K562 (cell line): Measurements from ENCODE around the gene ZNF516. TPM values are rescaled to one million over a fixed set of nuclear protein-coding genes. Genes with fewer than 3 reads are reported as not detected.

ENCODE experiments used
- ATAC-seq: fragments of 200-7000 bp; cut with Tn5 transposase; 3 replicates; pipeline ENCODE4 v1.9.1; 2020; ENCODE audit warnings: moderate library complexity
- BruUV-seq: library from RNA; stranded (reverse); fragments of 400-500 nt; replicated peaks from 2 replicates; lab custom pipeline; 2021; lab: Mats Ljungman, UMichigan
- CTCF ChIA-PET: fragments of 300-600 bp; formaldehyde crosslinking; extraction: SDS; loops from one replicate; lab custom pipeline; 2021; ENCODE audit warnings: low intra/inter-chr PET ratio; lab: Yijun Ruan, JAX
- POLR2A ChIA-PET: fragments of 300-600, 350-650 bp; sonication (Branson Sonifier 250); formaldehyde crosslinking; extraction: SDS; loops from one replicate; lab custom pipeline; 2021; ENCODE audit warnings: antibody characterized with exemption, inconsistent platforms; lab: Yijun Ruan, JAX
- DNase-seq, 4 experiments: peaks; one replicate each; pipeline versions ENCODE4 v3.0.0 to v3.0.0-alpha.2; 2011 to 2018; ENCODE audit warnings: low spot score in 3 of 4, mixed read lengths in 3 of 4; ENCODE audit errors: extremely low read depth in 1 of 4
- FAIRE-seq: peaks from 2 replicates; lab custom pipeline; 2011; peaks lifted over from hg19 to GRCh38; lab: Jason Lieb, UNC
- H2AFZ ChIP-seq: 2 replicates; pipeline ENCODE4 v1.6.0; 2011; ENCODE audit warnings: low read depth, low read length, control low read depth, inconsistent platforms
- H3K27ac ChIP-seq: fragments of 200-600 bp; 3 replicates; pipeline ENCODE4 v1.8.0; 2011; ENCODE audit warnings: low read depth, mild to moderate bottlenecking, control low read depth, inconsistent platforms, low read length, moderate library complexity, mixed read lengths; ENCODE audit errors: extremely low read depth
- H3K27me3 ChIP-seq, 2 experiments: fragments of 300-600 bp in 1 of 2; 2 replicates in 1 of 2; 3 replicates in 1 of 2; pipeline versions ENCODE4 v1.6.0 to v1.8.0; 2011; ENCODE audit warnings: inconsistent platforms in 2 of 2, low read length in 2 of 2, mild to moderate bottlenecking in 1 of 2, mixed read lengths in 1 of 2, moderate library complexity in 1 of 2; ENCODE audit not compliant: control insufficient read depth in 2 of 2, insufficient read depth in 2 of 2
- H3K36me3 ChIP-seq: fragments of 300-600 bp; 3 replicates; pipeline ENCODE4 v1.8.0; 2011; ENCODE audit warnings: mild to moderate bottlenecking, low read length, inconsistent platforms; ENCODE audit not compliant: control insufficient read depth, insufficient read depth
- H3K4me1 ChIP-seq, 2 experiments: fragments of 200-600 bp in 1 of 2; replicated peaks in 1 of 2; 2 replicates in 1 of 2; 3 replicates in 1 of 2; pipeline versions ENCODE4 v1.5.1 to v1.8.0; 2011; ENCODE audit warnings: inconsistent platforms in 2 of 2, low read length in 2 of 2, mild to moderate bottlenecking in 1 of 2, mixed read lengths in 1 of 2, moderate library complexity in 1 of 2; ENCODE audit not compliant: control insufficient read depth in 2 of 2, insufficient read depth in 2 of 2
- H3K4me2 ChIP-seq: 2 replicates; pipeline ENCODE4 v1.6.1; 2011; ENCODE audit warnings: low read length, control low read depth, inconsistent platforms, mixed read lengths; ENCODE audit not compliant: insufficient read depth
- H3K4me3 ChIP-seq: fragments of 200-600 bp; sonication (generic), shearing (Covaris generic); 2 replicates; pipeline ENCODE4 v1.5.1; 2016; ENCODE audit warnings: control low read depth, inconsistent platforms
- H3K79me2 ChIP-seq: fragments of 200-600 bp; 3 replicates; pipeline ENCODE4 v1.8.0; 2011; ENCODE audit warnings: low read length, inconsistent platforms; ENCODE audit not compliant: control insufficient read depth, insufficient read depth
- H3K9ac ChIP-seq, 2 experiments: 2 replicates each; pipeline versions ENCODE4 v1.6.0 to v1.6.1; 2011; ENCODE audit warnings: low read depth in 2 of 2, low read length in 2 of 2, control low read depth in 1 of 2, inconsistent platforms in 1 of 2, mild to moderate bottlenecking in 1 of 2, mixed read lengths in 1 of 2; ENCODE audit not compliant: insufficient read depth in 1 of 2
- H3K9me1 ChIP-seq: one replicate; pipeline ENCODE4 v1.6.0; 2011; ENCODE audit warnings: inconsistent platforms, mild to moderate bottlenecking, low read length, moderate library complexity; ENCODE audit not compliant: control insufficient read depth, insufficient read depth
- H3K9me3 ChIP-seq: replicated peaks from 2 replicates; pipeline ENCODE4 v1.5.1; 2011; ENCODE audit warnings: low read depth, low read length, inconsistent platforms; ENCODE audit not compliant: control insufficient read depth, insufficient read depth
- H4K20me1 ChIP-seq: replicated peaks from 2 replicates; pipeline ENCODE4 v1.6.1; 2011; ENCODE audit warnings: low read length, inconsistent platforms, mixed read lengths; ENCODE audit not compliant: control insufficient read depth, insufficient read depth
- HDAC3 ChIP-seq: fragments of 450-650 bp; IDR thresholded peaks from 2 replicates; pipeline ENCODE4 v1.6.1; 2018; ENCODE audit warnings: borderline replicate concordance, mild to moderate bottlenecking, moderate library complexity; ENCODE audit not compliant: partially characterized antibody
- KLF10 ChIP-seq: fragments of 250-450 bp; sonication (Bioruptor Pico); IDR thresholded peaks from 2 replicates; pipeline ENCODE4 v1.6.1; 2021; ENCODE audit warnings: matching md5 sums
- MAZ ChIP-seq, 2 experiments: fragments of 450-650 bp in 1 of 2; sonication (generic) in 1 of 2; formaldehyde crosslinking; IDR thresholded peaks in 1 of 2; conservative IDR thresholded peaks in 1 of 2; 2 replicates each; pipeline versions ENCODE4 v1.4.0 to v1.5.0; 2020; ENCODE audit warnings: mild to moderate bottlenecking in 1 of 2, missing genetic modification reagents in 1 of 2
- MTA2 ChIP-seq: fragments of 450-650 bp; IDR thresholded peaks from 2 replicates; pipeline ENCODE4 v1.6.1; 2016; ENCODE audit warnings: low read depth
- NR2C2 ChIP-seq, 2 experiments: fragments of 200-800 bp in 1 of 2; sonication (Bioruptor generic) in 1 of 2; sonication (generic) in 1 of 2; formaldehyde crosslinking in 1 of 2; IDR thresholded peaks; 2 replicates each; pipeline versions ENCODE4 v1.6.1 to v1.8.0; 2016 to 2022; ENCODE audit warnings: mild to moderate bottlenecking in 1 of 2, missing compliant biosample characterization in 1 of 2, missing genetic modification characterization in 1 of 2, missing genetic modification reagents in 1 of 2
- SMARCB1 ChIP-seq: IDR thresholded peaks from 2 replicates; pipeline ENCODE4 v1.6.1; 2011; ENCODE audit warnings: improper control_type of control experiment, low read depth; ENCODE audit not compliant: insufficient read length
- ZEB2 ChIP-seq: fragments of 450-650 bp; IDR thresholded peaks from 2 replicates; pipeline ENCODE4 v1.6.1; 2016
- ZNF785 ChIP-seq: fragments of 250-450 bp; sonication (Bioruptor Pico); IDR thresholded peaks from 2 replicates; pipeline ENCODE4 v1.4.0; 2020; ENCODE audit warnings: mild to moderate bottlenecking
- WGBS: fragments of 100-300 bp; shearing (Covaris generic); methylation state at CpG from one replicate; pipeline ENCODE4 v1.1.6; 2016; ENCODE audit warnings: low coverage, mixed read lengths; ENCODE audit not compliant: insufficient coverage; ENCODE audit errors: missing lambda C conversion rate; 5-methylcytosine and 5-hydroxymethylcytosine counted together
- in situ Hi-C: fragments of 300-500 bp; cut with MboI; formaldehyde crosslinking; loops from 4 replicates; pipeline ENCODE4 v1.15.0; 2018; ENCODE audit warnings: inconsistent platforms, mixed read lengths
- intact Hi-C: fragments of 100-400 bp; cut with micrococcal nuclease; formaldehyde crosslinking; loops from 2 replicates; pipeline ENCODE4 v1.14.2; 2022
- polyA plus RNA-seq, 8 experiments: library from polyadenylated mRNA; depleted of rRNA in 4 of 8; stranded (reverse) in 5 of 8; unstranded in 3 of 8; fragments of >200 nt; fragmentation: Nextera tagmentation in 2 of 8; fragmentation: Illumina TruSeq in 1 of 8; extraction: Ambion mirVana in 2 of 8; extraction: Trizol in 1 of 8; gene quantifications; 2 replicates each; pipeline versions ENCODE4 v1.2.1 to v1.2.3, GENCODE V29; 2011 to 2014; ENCODE audit warnings: inconsistent platforms in 1 of 8, missing spikeins in 1 of 8
- total RNA-seq, 7 experiments: library from RNA; depleted of rRNA in 6 of 7; stranded (reverse); fragments of >200 nt in 6 of 7; fragmentation: Illumina TruSeq in 2 of 7; extraction: Trizol in 2 of 7; gene quantifications; 2 replicates each; pipeline versions ENCODE4 v1.2.1 to v1.2.3, GENCODE V29; 2011 to 2021; ENCODE audit warnings: low replicate concordance in 1 of 7
- TF ChIP-seq, protein P1 (sequence below): fragments of 250-450 bp; sonication (Bioruptor Pico); IDR thresholded peaks from 2 replicates; pipeline ENCODE4 v1.8.0; 2021; ENCODE audit warnings: borderline replicate concordance, mild to moderate bottlenecking, moderate library complexity; ENCODE audit not compliant: poor library complexity, severe bottlenecking

Gene ZNF516
- total and polyA plus RNA-seq, 9 of the 15 experiments (the other 6 are each of a cell fraction or from before 2014, with no cell fraction given): 0.04 to 0.20 (median 0.08) TPM; not detected in 3

- TF ChIP-seq, protein P1, sequence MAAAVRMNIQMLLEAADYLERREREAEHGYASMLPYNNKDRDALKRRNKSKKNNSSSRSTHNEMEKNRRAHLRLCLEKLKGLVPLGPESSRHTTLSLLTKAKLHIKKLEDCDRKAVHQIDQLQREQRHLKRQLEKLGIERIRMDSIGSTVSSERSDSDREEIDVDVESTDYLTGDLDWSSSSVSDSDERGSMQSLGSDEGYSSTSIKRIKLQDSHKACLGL: no peak
- TF ChIP-seq HDAC3: no peak
- TF ChIP-seq KLF10 (CRISPR knock-in tag): no peak
- no peak for TF ChIP-seq ZEB2
- no peak for TF ChIP-seq MAZ (CRISPR knock-in tag; conservative IDR thresholded peaks at IDR 0.05 in 1 of 2, IDR thresholded peaks at IDR 0.05 in 1 of 2)
- TF ChIP-seq SMARCB1: no peak
- TF ChIP-seq MTA2: no peak
Observed at GRCh38 chr18:76483780-76484179, 11.3 kb downstream of the ZNF516 start (continued).

- ATAC-seq: no peak
- Histone ChIP-seq H3K9me3 (no peaks in the 10 kb centered on the region), H3K79me2 (no peaks in the 10 kb centered on the region), H3K9ac (no peak overlapping the region), H2AFZ (no peak overlapping the region), H3K9me1 (no peaks in the 10 kb centered on the region), H3K27ac (no peak overlapping the region), H3K4me2 (no peak overlapping the region), H3K4me1 (no peaks in the 10 kb centered on the region), H3K4me3 (no peak overlapping the region), H3K36me3 (no peaks in the 10 kb centered on the region), H4K20me1 (no peaks in the 10 kb centered on the region), H3K27me3 (peaks cover 9 to 23% of the 10 kb centered on the region in 2 experiments; a peak in 4 of 5 replicates)
- intact Hi-C loops (no loop called here), in situ Hi-C loops (no loop called here)
- FAIRE-seq: no peak
- no TSS peak for BruUV-seq
- POLR2A ChIA-PET: no interaction called here
- WGBS: 4% methylated on average over 11 of the region's 15 CpGs
- TF ChIP-seq NR2C2 (CRISPR knock-in tag; IDR thresholded peaks at IDR 0.05): no peak
- no peak for TF ChIP-seq NR2C2 (tag; IDR thresholded peaks at IDR 0.05)
- TF ChIP-seq ZNF785: no peak
- no peak for DNase-seq
- CTCF ChIA-PET: no interaction called here
Observed at GRCh38 chr18:76482971-76483691, 11.9 kb downstream of the ZNF516 start.
